ENCODE data around the gene TPMT.

DNA sequence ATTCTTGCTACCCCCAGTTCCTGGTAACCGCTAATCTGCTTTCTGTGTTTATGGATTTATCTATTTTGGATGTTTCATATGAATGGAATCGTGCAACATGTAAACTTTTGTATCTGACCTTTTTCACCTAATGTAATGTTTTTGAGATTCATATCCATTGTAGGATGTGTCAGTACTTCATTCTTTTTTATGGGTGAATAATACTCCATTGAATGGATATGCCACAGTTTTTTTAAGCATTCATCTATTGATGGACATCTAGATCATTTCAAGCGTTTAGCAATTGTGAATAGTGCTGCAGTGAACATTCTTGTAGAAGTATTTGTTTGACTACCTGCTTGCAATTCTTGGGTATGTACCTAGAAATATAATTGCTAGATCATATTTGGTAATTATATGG is 13.4 kb upstream of the TPMT start:
- TF ChIP-seq, protein P1, sequence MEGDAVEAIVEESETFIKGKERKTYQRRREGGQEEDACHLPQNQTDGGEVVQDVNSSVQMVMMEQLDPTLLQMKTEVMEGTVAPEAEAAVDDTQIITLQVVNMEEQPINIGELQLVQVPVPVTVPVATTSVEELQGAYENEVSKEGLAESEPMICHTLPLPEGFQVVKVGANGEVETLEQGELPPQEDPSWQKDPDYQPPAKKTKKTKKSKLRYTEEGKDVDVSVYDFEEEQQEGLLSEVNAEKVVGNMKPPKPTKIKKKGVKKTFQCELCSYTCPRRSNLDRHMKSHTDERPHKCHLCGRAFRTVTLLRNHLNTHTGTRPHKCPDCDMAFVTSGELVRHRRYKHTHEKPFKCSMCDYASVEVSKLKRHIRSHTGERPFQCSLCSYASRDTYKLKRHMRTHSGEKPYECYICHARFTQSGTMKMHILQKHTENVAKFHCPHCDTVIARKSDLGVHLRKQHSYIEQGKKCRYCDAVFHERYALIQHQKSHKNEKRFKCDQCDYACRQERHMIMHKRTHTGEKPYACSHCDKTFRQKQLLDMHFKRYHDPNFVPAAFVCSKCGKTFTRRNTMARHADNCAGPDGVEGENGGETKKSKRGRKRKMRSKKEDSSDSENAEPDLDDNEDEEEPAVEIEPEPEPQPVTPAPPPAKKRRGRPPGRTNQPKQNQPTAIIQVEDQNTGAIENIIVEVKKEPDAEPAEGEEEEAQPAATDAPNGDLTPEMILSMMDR (IDR thresholded peaks at IDR 0.05): no peak
- no peak for TF ChIP-seq POLR2AphosphoS5 (IDR thresholded peaks at IDR 0.05; ENCODE audit: low read depth, low read length)

All from Panc1 (cell line).